COLO668 (cell line): ENCODE results near the gene SZRD1.
"Not testable (repeated sequence)": the region's sequence is repeated elsewhere in the genome, so short reads cannot be mapped to it uniquely, and the experiment has no call there.

Experiments
- DNase-seq: peaks from one replicate; lab custom pipeline; 2025; ENCODE audit not compliant: unreplicated experiment; lab: John Stamatoyannopoulos, UW

The SZRD1 gene

GRCh38 chr1:16366722-16367257, at the start of gene SZRD1:
TSS of gene SZRD1 (plus strand) at chr1:16367242. CDS start at chr1:16367258, 16 bp downstream.
- DNase-seq = peak; percentile 100

GRCh38 chr1:16318555-16318954, 48.5 kb upstream of the SZRD1 start:
- DNase-seq = no peak

GRCh38 chr1:16321176-16321867, 45.7 kb upstream of the SZRD1 start:
- no peak for DNase-seq

GRCh38 chr1:16324456-16324890, 42.6 kb upstream of the SZRD1 start:
- DNase-seq = no peak

- DNase-seq = no peak
Observed at GRCh38 chr1:16326833-16327404, 40.1 kb upstream of the SZRD1 start.

- DNase-seq = no peak
Observed at GRCh38 chr1:16334655-16335340, 32.2 kb upstream of the SZRD1 start.

- no peak for DNase-seq
Observed at GRCh38 chr1:16338961-16339360, 28.1 kb upstream of the SZRD1 start.

- no peak for DNase-seq
Observed at GRCh38 chr1:16340673-16341072, 26.4 kb upstream of the SZRD1 start.

- no peak for DNase-seq
Observed at GRCh38 chr1:16342331-16343062, 24.5 kb upstream of the SZRD1 start.

- not testable (repeated sequence) for DNase-seq
Observed at GRCh38 chr1:16343276-16343675, 23.8 kb upstream of the SZRD1 start.

GRCh38 chr1:16348414-16349182, 18.4 kb upstream of the SZRD1 start:
- no peak for DNase-seq

GRCh38 chr1:16349847-16350406, 17.1 kb upstream of the SZRD1 start:
- no peak for DNase-seq

GRCh38 chr1:16351456-16351993, 15.5 kb upstream of the SZRD1 start:
- peak; percentile 44 for DNase-seq

- peak; percentile 99 for DNase-seq
Observed at GRCh38 chr1:16351994-16352841, 14.8 kb upstream of the SZRD1 start, which contains the start of gene FBXO42. TSS of gene FBXO42 (minus strand) at chr1:16352480. CDS start at chr1:16315418, 37,062 bp downstream.

GRCh38 chr1:16352842-16353535, 14.1 kb upstream of the SZRD1 start:
- DNase-seq = peak; percentile 61

GRCh38 chr1:16354619-16355018, 12.4 kb upstream of the SZRD1 start:
- no peak for DNase-seq

GRCh38 chr1:16356867-16357266, 10.2 kb upstream of the SZRD1 start:
- DNase-seq = no peak

GRCh38 chr1:16365146-16365498, 1.9 kb upstream of the SZRD1 start:
- not testable (repeated sequence) for DNase-seq
